ENCODE data around the gene PLD1. TPM values are rescaled to one million over a fixed set of nuclear protein-coding genes. Genes with fewer than 3 reads are reported as not detected.

PLD1 gene
- total RNA-seq, 2 donors from 2014 or later: 12.8 to 15.8 TPM

- DNase-seq (ENCODE audit: low spot score): no peak
- Histone ChIP-seq H3K4me3 (no peak overlapping the region), H3K9me3 (no peaks in the 10 kb centered on the region), H3K4me1 (replicated peaks) (no peaks in the 10 kb centered on the region), H3K27me3 (replicated peaks; ENCODE audit: insufficient read depth) (peaks cover 5% of the 10 kb centered on the region), H3K36me3 (no peaks in the 10 kb centered on the region), H3K27ac (no peak overlapping the region)
- WGBS: 84% methylated on average over 7 of the region's 7 CpGs
- TF ChIP-seq POLR2AphosphoS5 (IDR thresholded peaks at IDR 0.05): no peak
- no peak for TF ChIP-seq CTCF (IDR thresholded peaks at IDR 0.05)
- TF ChIP-seq POLR2A (IDR thresholded peaks at IDR 0.05): no peak
- intact Hi-C loops (cut with DNase I): no loop called here
Measured at GRCh38 chr3:171776839-171777583, 33.3 kb downstream of the PLD1 start.

- no peaks in the 10 kb centered on the region for H3K4me1 ChIP-seq (replicated peaks)
- TF ChIP-seq CTCF (IDR thresholded peaks at IDR 0.05) (no peak), POLR2AphosphoS5 (IDR thresholded peaks at IDR 0.05) (no peak), POLR2A (IDR thresholded peaks at IDR 0.05) (no peak)
- no peaks in the 10 kb centered on the region for H3K36me3 ChIP-seq
- no peaks in the 10 kb centered on the region for H3K27me3 ChIP-seq (replicated peaks; ENCODE audit: insufficient read depth)
- intact Hi-C loops (cut with DNase I): no loop called here
- H3K27ac ChIP-seq: no peak overlapping the region
- H3K9me3 ChIP-seq: no peaks in the 10 kb centered on the region
- no peak for DNase-seq (ENCODE audit: low spot score)
- H3K4me3 ChIP-seq: no peak overlapping the region
- WGBS: 58% methylated on average over 3 of the region's 3 CpGs
Measured at GRCh38 chr3:171776411-171776810, 33.9 kb downstream of the PLD1 start.

GRCh38 chr3:171775943-171776342 is 34.3 kb downstream of the PLD1 start:
- Histone ChIP-seq H3K9me3 (no peaks in the 10 kb centered on the region), H3K27me3 (replicated peaks; ENCODE audit: insufficient read depth) (no peaks in the 10 kb centered on the region), H3K36me3 (no peaks in the 10 kb centered on the region), H3K4me3 (no peak overlapping the region), H3K4me1 (replicated peaks) (no peaks in the 10 kb centered on the region), H3K27ac (no peak overlapping the region)
- intact Hi-C loops (cut with DNase I): no loop called here
- WGBS: 79% methylated on average over 8 of the region's 8 CpGs
- no peak for DNase-seq (ENCODE audit: low spot score)
- TF ChIP-seq CTCF (IDR thresholded peaks at IDR 0.05) (no peak), POLR2A (IDR thresholded peaks at IDR 0.05) (no peak), POLR2AphosphoS5 (IDR thresholded peaks at IDR 0.05) (no peak)

- H3K27me3 ChIP-seq (replicated peaks; ENCODE audit: insufficient read depth): no peaks in the 10 kb centered on the region
- H3K9me3 ChIP-seq: no peaks in the 10 kb centered on the region
- 75% methylated on average over 6 of the region's 6 CpGs for WGBS
- TF ChIP-seq POLR2A (IDR thresholded peaks at IDR 0.05): no peak
- TF ChIP-seq CTCF (IDR thresholded peaks at IDR 0.05): no peak
- TF ChIP-seq POLR2AphosphoS5 (IDR thresholded peaks at IDR 0.05): no peak
- H3K4me1 ChIP-seq (replicated peaks): no peaks in the 10 kb centered on the region
- no peak overlapping the region for H3K27ac ChIP-seq
- no peaks in the 10 kb centered on the region for H3K36me3 ChIP-seq
- intact Hi-C loops (cut with DNase I): no loop called here
- H3K4me3 ChIP-seq: no peak overlapping the region
- DNase-seq (ENCODE audit: low spot score): no peak
Measured at GRCh38 chr3:171774521-171774920, 35.8 kb downstream of the PLD1 start.

GRCh38 chr3:171772427-171773056 is 37.7 kb downstream of the PLD1 start:
- TF ChIP-seq CTCF (IDR thresholded peaks at IDR 0.05): peak; percentile 54 to 76 (median 68)
- no peak for TF ChIP-seq POLR2A (IDR thresholded peaks at IDR 0.05)
- peak; percentile 27 for TF ChIP-seq POLR2AphosphoS5 (IDR thresholded peaks at IDR 0.05)
- intact Hi-C loops (cut with DNase I): loop anchor here (2.0 kb wide), 1 partner anchor 126 kb away; no protein-coding TSS in a partner anchor
- Histone ChIP-seq H3K36me3 (no peaks in the 10 kb centered on the region), H3K9me3 (no peaks in the 10 kb centered on the region), H3K4me1 (replicated peaks) (no peaks in the 10 kb centered on the region), H3K27me3 (replicated peaks; ENCODE audit: insufficient read depth) (no peaks in the 10 kb centered on the region), H3K27ac (no peak overlapping the region), H3K4me3 (no peak overlapping the region)
- 0% methylated on average over 4 of the region's 4 CpGs for WGBS
- DNase-seq (ENCODE audit: low spot score): peak; percentile 51
